ENCODE results near the gene HEBP1.
"Not testable (repeated sequence)": the region's sequence is repeated elsewhere in the genome, so short reads cannot be mapped to it uniquely, and the experiment has no call there.

The HEBP1 gene

GRCh38 chr12:13042666-13043230, 42.7 kb upstream of the HEBP1 start:
- no peak for DNase-seq (ENCODE audit: extremely low spot score)
- TF ChIP-seq SUZ12 (IDR thresholded peaks at IDR 0.05) (no peak), FOXM1 (IDR thresholded peaks at IDR 0.05; ENCODE audit: borderline replicate concordance) (no peak), ELF4 (IDR thresholded peaks at IDR 0.05) (no peak), LEF1 (IDR thresholded peaks at IDR 0.05; ENCODE audit: borderline replicate concordance) (no peak), PKNOX1 (IDR thresholded peaks at IDR 0.05) (no peak)
- ChIA-PET CTCF (interaction anchor here (1.2 to 1.3 kb wide), 2 partner anchors 169 to 170 kb away, joined by 5 to 6 read pairs; no protein-coding TSS in a partner anchor), POLR2A (interaction anchor here (1.6 kb wide), 1 partner anchor 56 kb away, joined by 4 read pairs; no protein-coding TSS in a partner anchor)

DNA sequence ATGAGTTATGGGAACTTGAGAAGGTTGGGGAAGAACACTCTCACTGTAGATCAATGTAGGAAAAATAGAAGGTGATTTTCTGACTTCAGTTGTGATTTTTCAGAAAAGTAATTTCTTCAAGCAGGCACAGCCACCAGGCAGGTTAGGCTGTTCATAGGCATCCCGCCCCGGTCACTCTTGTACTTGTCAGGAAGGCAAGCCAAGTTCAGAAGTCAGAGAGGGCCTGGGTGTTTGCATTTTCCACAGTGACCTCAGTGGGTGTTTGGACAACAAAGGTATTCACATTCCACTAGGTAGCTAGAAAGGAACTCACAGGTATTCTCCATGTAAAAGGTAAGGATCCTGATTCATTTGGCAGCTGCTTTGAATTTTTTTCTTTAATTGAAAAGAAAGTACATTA, 41.2 kb upstream of the HEBP1 start:
- POLR2A ChIA-PET, result no interaction called here
- CTCF ChIA-PET, result no interaction called here
- no peak for TF ChIP-seq ARNT (IDR thresholded peaks at IDR 0.05)
- no peak for TF ChIP-seq LEF1 (IDR thresholded peaks at IDR 0.05; ENCODE audit: borderline replicate concordance)

GRCh38 chr12:13039328-13039956, 39.4 kb upstream of the HEBP1 start:
- POLR2A ChIA-PET, result no interaction called here
- TF ChIP-seq BHLHE40 (IDR thresholded peaks at IDR 0.05; ENCODE audit: borderline replicate concordance) (no peak), FOXK2 (IDR thresholded peaks at IDR 0.05) (no peak), NFRKB (IDR thresholded peaks at IDR 0.05) (no peak), L3MBTL2 (conservative IDR thresholded peaks at IDR 0.05) (no peak), ZNF384 (IDR thresholded peaks at IDR 0.05) (no peak), ARNT (IDR thresholded peaks at IDR 0.05) (no peak), LEF1 (IDR thresholded peaks at IDR 0.05; ENCODE audit: borderline replicate concordance) (no peak), TARDBP (IDR thresholded peaks at IDR 0.05) (no peak), SUZ12 (IDR thresholded peaks at IDR 0.05) (no peak), SP1 (IDR thresholded peaks at IDR 0.05) (no peak), CTBP1 (IDR thresholded peaks at IDR 0.05; ENCODE audit: borderline replicate concordance) (no peak), FOXA1 (IDR thresholded peaks at IDR 0.05) (no peak), PKNOX1 (IDR thresholded peaks at IDR 0.05) (no peak), ELF4 (IDR thresholded peaks at IDR 0.05) (no peak)
- no peak for DNase-seq (ENCODE audit: extremely low spot score)
- CTCF ChIA-PET, result interaction anchor here (0.6 kb wide), 1 partner anchor 1356 kb away, joined by 4 read pairs; no protein-coding TSS in a partner anchor

More for the DNA sequence above, 41.2 kb upstream of the HEBP1 start:
- no peak for DNase-seq (ENCODE audit: extremely low spot score)

GRCh38 chr12:13038491-13039161, 38.6 kb upstream of the HEBP1 start:
- TF ChIP-seq PKNOX1 (IDR thresholded peaks at IDR 0.05) (peak; percentile 21; the same call in 1 of the 2 replicates), LEF1 (IDR thresholded peaks at IDR 0.05; ENCODE audit: borderline replicate concordance) (no peak)
- DNase-seq (ENCODE audit: extremely low spot score), result no peak
- ChIA-PET POLR2A (interaction anchor here (0.6 kb wide), 1 partner anchor 218 kb away, joined by 3 read pairs; no protein-coding TSS in a partner anchor), CTCF (interaction anchor here (0.6 kb wide), 1 partner anchor 1355 kb away, joined by 4 read pairs; no protein-coding TSS in a partner anchor)

DNA sequence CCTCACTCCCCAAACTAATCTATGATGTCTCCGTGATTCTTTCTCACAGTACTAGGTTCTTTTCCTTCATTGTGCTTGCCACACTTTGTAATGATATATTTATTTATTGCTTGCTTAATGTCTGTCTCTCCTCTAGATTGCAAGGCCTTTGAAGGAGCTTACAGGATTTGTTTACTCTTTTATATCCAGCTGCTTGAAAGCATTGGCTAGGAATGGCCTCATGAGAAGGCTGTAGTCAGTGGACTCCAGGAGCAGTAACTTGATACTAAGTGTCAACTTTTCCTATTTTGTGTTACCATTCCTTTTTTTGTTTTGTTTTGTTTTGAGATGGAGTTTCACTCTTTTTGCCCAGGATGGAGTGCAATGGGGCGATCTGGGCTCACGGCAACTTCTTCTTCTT, 36.8 kb upstream of the HEBP1 start:
- CTCF ChIA-PET, result no interaction called here
- POLR2A ChIA-PET, result no interaction called here
- no peak for TF ChIP-seq ZNF384 (IDR thresholded peaks at IDR 0.05)
- no peak for TF ChIP-seq SUZ12 (IDR thresholded peaks at IDR 0.05)
- no peak for TF ChIP-seq ELF4 (IDR thresholded peaks at IDR 0.05)
- TF ChIP-seq FOXA1 (IDR thresholded peaks at IDR 0.05), result no peak
- TF ChIP-seq BHLHE40 (IDR thresholded peaks at IDR 0.05; ENCODE audit: borderline replicate concordance), result no peak
- TF ChIP-seq ARNT (IDR thresholded peaks at IDR 0.05), result no peak
- TF ChIP-seq TARDBP (IDR thresholded peaks at IDR 0.05), result no peak
- TF ChIP-seq L3MBTL2 (conservative IDR thresholded peaks at IDR 0.05), result no peak
- TF ChIP-seq FOXK2 (IDR thresholded peaks at IDR 0.05), result no peak
- TF ChIP-seq NFRKB (IDR thresholded peaks at IDR 0.05), result no peak
- no peak for TF ChIP-seq PKNOX1 (IDR thresholded peaks at IDR 0.05)
- no peak for TF ChIP-seq LEF1 (IDR thresholded peaks at IDR 0.05; ENCODE audit: borderline replicate concordance)
- TF ChIP-seq HDGF (IDR thresholded peaks at IDR 0.05; ENCODE audit: borderline replicate concordance), result no peak
- TF ChIP-seq CTBP1 (IDR thresholded peaks at IDR 0.05; ENCODE audit: borderline replicate concordance), result no peak
- no peak for TF ChIP-seq SP1 (IDR thresholded peaks at IDR 0.05)
- TF ChIP-seq FOXM1 (IDR thresholded peaks at IDR 0.05; ENCODE audit: borderline replicate concordance), result no peak
- no peak for DNase-seq (ENCODE audit: extremely low spot score)

GRCh38 chr12:13035335-13035734, 35.3 kb upstream of the HEBP1 start:
- DNase-seq (ENCODE audit: extremely low spot score); CTCF ChIA-PET: not testable (repeated sequence)
- POLR2A ChIA-PET, result interaction anchor here (1.0 to 1.6 kb wide), 2 partner anchors 10 to 19 kb away, joined by 3 read pairs; no protein-coding TSS in a partner anchor
